ENCODE data around the gene GDF15. TPM values are rescaled to one million over a fixed set of nuclear protein-coding genes. Genes with fewer than 3 reads are reported as not detected.

Gene GDF15
- total and polyA plus RNA-seq, 12 donors: 0.44 to 2.5 (median 0.70) TPM

- DNase-seq: no peak
- ATAC-seq: no peak
- H3K9me3 ChIP-seq: no peaks in the 10 kb centered on the region
- peak overlapping the region in 9 of 10 donors; percentile 13 to 80 (median 71) for H3K27ac ChIP-seq
- no peak for TF ChIP-seq CTCF (IDR thresholded peaks at IDR 0.05)
- peak overlapping the region in 4 of 10 donors; percentile 34 to 53 (median 52) for H3K4me3 ChIP-seq
- peaks cover 31 to 84% (median 60%) of the 10 kb centered on the region in 9 donors for H3K4me1 ChIP-seq
- WGBS, 2 donors: 79 to 82% methylated on average over 14 to 17 of the region's 17 CpGs
- peaks cover 0 to 22% (median 0%) of the 10 kb centered on the region in 9 donors for H3K36me3 ChIP-seq
- no peaks in the 10 kb centered on the region for H3K27me3 ChIP-seq
- intact Hi-C loops (cut with DNase I): no loop called here
Measured at GRCh38 chr19:18428173-18428786, 42.3 kb downstream of the GDF15 start.

GRCh38 chr19:18428787-18429674 is 43.1 kb downstream of the GDF15 start:
- Histone ChIP-seq H3K27ac (peak overlapping the region in 9 of 10 donors; percentile 13 to 80 (median 71)), H3K36me3 (peaks cover 0 to 22% (median 0%) of the 10 kb centered on the region in 9 donors), H3K27me3 (no peaks in the 10 kb centered on the region), H3K9me3 (no peaks in the 10 kb centered on the region), H3K4me1 (peaks cover 28 to 79% (median 55%) of the 10 kb centered on the region in 9 donors), H3K4me3 (peak overlapping the region in 9 of 10 donors; percentile 34 to 53 (median 48))
- intact Hi-C loops (cut with DNase I): no loop called here
- ATAC-seq: peak; percentile 45 to 74 (median 50)
- TF ChIP-seq CTCF (IDR thresholded peaks at IDR 0.05): no peak
- WGBS, 2 donors: 8 to 20% methylated on average over 70 to 77 of the region's 77 CpGs
- peak; percentile 76 to 80 for DNase-seq

- DNase-seq (peak in 1 of 2 donors; percentile 17), ATAC-seq (no peak)
- no peaks in the 10 kb centered on the region for H3K27me3 ChIP-seq
- peak overlapping the region in 9 of 10 donors; percentile 34 to 53 (median 48) for H3K4me3 ChIP-seq
- 58 to 64% methylated on average over 13 of the region's 13 CpGs for WGBS, 2 donors
- H3K4me1 ChIP-seq: peaks cover 28 to 78% (median 55%) of the 10 kb centered on the region in 9 donors
- peaks cover 0 to 26% (median 0%) of the 10 kb centered on the region in 9 donors for H3K36me3 ChIP-seq
- peak overlapping the region in 9 of 10 donors; percentile 13 to 80 (median 71) for H3K27ac ChIP-seq
- intact Hi-C loops (cut with DNase I): no loop called here
- TF ChIP-seq CTCF (IDR thresholded peaks at IDR 0.05): no peak
- H3K9me3 ChIP-seq: no peaks in the 10 kb centered on the region
Measured at GRCh38 chr19:18429717-18430416, 43.9 kb downstream of the GDF15 start.

Measured in heart right ventricle (tissue), 16 donors.